SH-SY5Y (cell line): Measurements from ENCODE around the gene C2CD4D.

Experiments used
- GATA2 ChIP-seq: IDR thresholded peaks from 2 replicates; pipeline ENCODE4 v1.6.1; 2011; ENCODE audit warnings: mild to moderate bottlenecking, low read depth, low read length
- GATA3 ChIP-seq: IDR thresholded peaks from 2 replicates; pipeline ENCODE4 v1.6.1; 2011; ENCODE audit warnings: low read depth, mild to moderate bottlenecking, low read length, moderate library complexity

GRCh38 chr1:151805066-151805820 lies 34.4 kb downstream of the C2CD4D start, which contains the start of gene LINGO4:
- no peak for TF ChIP-seq GATA2
- TF ChIP-seq GATA3, result no peak
